ENCODE results near the gene NLGN1.

DNA sequence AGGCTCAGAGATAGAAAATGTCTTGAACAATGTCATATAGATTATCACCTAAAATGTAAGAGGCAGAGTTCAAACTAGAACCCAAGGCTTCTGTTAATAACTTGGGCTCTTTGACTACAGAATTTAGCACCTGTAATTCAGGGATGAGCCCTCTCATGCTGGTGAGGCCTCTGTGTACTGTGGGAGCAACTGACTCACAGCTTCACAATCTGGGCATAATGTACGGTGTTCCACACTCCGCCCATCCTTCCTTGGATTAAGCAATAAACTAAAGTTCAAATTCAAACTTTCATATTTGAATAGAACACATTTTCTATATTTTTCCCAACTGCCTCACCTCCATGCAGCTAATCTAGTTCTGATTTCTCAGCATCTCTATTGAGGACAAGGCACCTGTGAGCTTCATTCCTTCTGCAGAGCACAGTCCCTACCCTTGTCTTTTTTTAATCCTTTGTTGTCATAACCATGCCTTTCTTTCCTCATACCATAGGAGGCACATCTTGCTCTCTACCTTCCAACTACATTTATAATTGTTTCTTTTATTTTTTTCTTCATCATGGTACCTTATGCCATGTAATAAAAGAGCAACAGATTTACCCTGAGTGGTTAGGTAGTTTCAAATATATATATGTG, 392.1 kb downstream of the NLGN1 start:
- TF ChIP-seq, protein P1, sequence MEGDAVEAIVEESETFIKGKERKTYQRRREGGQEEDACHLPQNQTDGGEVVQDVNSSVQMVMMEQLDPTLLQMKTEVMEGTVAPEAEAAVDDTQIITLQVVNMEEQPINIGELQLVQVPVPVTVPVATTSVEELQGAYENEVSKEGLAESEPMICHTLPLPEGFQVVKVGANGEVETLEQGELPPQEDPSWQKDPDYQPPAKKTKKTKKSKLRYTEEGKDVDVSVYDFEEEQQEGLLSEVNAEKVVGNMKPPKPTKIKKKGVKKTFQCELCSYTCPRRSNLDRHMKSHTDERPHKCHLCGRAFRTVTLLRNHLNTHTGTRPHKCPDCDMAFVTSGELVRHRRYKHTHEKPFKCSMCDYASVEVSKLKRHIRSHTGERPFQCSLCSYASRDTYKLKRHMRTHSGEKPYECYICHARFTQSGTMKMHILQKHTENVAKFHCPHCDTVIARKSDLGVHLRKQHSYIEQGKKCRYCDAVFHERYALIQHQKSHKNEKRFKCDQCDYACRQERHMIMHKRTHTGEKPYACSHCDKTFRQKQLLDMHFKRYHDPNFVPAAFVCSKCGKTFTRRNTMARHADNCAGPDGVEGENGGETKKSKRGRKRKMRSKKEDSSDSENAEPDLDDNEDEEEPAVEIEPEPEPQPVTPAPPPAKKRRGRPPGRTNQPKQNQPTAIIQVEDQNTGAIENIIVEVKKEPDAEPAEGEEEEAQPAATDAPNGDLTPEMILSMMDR (IDR thresholded peaks at IDR 0.05) = no peak
- TF ChIP-seq EZH2 (IDR thresholded peaks at IDR 0.05) = no peak
